ENCODE results near the gene POC1A.

POC1A gene

DNA sequence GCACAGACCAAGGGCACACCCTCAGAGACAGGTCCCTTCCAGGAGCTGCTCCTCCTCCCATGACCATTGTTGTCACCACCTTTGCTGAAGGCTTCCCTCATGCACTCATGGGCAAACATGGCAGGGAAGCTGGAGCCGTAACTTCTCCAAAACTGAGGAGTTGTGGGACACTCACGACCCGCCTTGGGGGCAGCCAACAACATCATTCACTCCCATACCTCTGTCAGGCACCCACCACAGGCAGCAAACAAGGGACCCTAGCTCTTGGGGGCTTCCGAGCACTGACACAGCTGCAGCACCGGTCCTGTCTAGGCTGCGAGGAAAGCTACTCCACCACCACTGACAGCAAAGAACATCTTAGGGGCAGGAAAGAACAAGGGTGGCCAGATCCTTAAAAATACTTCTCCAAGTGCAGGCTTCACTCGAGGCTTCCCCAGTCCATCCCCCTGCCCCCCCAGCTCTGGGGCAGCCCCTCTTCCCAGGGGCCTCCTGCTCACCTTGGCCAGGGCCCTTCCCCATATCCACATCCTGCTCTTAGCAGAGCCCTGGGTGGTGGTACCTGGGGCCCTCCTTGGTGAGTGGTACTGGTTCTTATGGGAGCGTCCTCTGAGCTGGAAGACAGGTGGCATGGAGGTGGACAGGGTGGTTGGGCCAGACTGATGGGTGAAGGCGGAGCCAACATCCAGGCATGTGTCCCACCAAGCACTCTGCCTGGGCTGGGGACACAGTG lies 69.8 kb downstream of the POC1A start:
- DNase-seq (ENCODE audit: low read depth): no peak

DNA sequence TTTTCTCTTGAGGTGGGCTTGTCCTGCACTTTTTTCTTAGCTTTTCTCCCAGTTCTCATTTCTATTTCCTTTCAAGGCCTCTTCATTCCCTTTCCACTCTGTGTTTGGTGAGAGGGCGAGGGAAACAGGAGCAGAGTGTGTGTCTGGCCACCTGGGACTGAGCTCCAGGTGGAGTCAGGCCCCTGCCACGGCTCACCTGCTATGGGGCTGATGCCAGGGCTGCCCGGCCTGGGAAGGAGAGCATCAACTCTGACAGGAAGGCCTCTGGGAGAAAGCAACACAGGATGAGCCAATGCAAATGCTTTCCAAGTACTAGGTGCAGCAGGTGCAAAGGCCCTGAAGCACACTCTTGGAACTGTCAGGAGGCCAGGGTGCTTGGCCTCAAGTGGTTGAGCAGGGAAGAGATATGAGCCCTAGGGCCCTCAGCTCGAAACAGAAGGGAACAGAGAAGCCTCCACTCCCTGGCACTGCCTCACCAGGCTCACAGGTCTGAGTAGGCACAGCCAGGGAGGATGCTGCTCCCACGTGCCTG lies 70.6 kb downstream of the POC1A start:
- DNase-seq (ENCODE audit: low read depth): no peak

DNA sequence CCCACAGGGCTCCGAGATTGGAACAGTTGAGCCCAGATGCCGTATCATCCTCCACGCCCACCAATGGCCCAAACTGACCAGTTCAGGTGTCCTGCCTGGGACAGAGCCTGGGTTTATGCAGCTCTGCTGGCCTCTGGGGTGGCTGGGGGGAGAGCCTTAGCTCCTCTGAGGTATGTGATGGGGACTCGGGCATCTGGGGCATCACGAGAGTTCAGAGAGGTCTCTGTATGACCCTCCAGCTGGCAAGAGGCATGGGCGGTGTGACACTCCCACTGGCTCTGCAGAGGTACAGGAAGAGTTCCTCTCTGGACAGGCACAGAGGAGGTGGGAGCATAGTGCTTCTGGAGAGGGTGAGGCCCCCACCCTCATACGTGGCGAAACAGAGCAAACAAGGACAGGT lies 71.3 kb downstream of the POC1A start:
- no peak for DNase-seq (ENCODE audit: low read depth)

DNA sequence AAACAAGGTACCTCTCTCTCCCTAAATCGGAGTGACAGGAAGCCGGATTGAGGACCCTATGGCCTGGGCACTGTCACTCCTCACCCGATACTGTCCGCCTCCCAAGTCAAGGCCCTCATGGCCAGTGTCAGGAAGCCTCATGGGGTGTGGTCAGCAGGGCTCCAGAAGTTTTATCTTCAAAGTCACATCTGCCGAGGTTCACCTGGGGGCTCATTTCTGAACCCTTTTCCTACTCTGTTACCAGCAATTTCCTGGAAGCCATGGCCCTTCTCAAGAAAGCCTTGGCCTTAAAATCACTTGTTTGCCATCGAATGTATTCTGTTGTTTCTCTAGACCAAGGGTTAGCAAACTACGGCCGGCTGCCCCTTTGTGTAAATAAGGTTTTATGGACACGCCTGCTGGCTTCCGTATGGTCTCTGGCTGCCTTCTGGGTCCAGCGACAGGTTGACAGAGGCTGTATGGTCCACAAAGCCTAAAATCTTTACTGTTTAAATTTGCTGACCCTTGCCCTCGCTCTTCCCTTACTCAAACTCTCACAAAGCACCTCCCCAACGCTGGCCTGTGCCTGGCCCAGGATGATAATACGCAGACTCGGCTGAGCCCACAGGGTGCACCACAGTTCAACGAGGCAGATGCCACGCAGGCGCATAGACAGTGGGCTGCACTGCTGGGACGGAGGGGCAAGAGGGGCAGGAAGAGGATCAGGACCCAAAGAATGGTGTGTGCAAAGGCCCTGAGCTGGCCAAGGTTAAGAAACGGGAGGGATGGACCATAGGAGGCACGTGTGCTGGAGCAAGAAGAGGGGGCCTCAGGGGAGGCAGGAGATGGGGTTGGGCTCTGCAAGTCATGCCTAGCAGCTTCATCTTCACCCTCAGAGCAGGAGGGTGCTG lies 73.1 kb downstream of the POC1A start:
- DNase-seq (ENCODE audit: low read depth): no peak

DNA sequence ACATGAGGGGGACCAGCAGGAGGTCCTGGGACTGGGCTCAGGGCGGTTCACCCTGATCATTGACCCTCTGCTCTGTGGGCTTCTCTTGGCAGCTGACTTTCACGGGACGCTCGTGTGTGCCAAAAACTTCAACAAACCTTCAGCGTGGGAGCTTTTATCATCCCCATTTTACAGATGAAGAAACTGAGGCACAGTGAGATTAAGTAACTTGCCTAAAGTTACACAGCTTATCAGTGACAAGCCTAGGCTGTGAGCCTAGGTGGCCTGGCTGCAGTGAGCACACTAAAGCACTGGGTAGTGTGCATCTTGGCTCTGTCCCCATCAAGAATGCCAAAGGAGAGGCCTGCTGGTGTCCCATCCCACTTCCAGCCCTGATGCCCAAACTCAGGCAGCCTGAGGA lies 74.3 kb downstream of the POC1A start:
- no peak for DNase-seq (ENCODE audit: low read depth)

DNA sequence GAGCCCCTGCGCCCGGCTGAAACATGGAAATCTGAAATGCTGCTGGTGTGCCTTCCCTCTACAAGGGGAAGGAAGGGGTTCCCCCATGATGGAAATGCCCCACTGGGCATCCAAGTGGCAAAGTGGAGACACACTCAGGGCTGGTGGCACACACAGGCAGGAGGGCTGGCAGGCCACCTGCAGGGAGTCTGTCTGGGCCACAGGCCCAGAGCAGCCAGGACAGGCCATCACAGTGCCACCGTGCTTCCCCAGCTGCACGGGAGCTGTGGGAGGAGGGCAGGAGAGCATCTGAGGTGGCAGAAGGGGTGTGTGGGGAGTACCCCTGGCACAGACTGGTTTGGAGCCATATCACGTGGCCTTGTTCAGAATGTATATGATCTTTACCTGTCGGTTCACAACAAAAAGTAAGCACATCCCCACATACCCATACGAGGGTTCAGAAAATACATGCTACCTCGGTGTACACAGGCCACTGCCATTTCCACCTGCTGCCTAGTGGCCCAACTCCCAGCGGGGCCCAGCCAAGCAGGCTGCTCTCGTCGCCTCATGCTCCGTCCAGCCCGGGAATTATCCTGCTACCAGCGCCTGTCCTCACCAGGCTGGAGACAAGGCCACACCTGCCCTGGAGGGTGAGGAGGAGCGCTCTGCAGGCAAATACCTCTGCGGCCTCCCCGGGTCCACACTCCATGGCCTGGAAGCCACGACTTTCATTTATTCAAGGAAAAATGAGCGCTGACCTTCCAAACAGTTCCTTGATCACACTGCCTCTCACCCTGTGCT lies 75.3 kb downstream of the POC1A start:
- no peak for DNase-seq (ENCODE audit: low read depth)

DNA sequence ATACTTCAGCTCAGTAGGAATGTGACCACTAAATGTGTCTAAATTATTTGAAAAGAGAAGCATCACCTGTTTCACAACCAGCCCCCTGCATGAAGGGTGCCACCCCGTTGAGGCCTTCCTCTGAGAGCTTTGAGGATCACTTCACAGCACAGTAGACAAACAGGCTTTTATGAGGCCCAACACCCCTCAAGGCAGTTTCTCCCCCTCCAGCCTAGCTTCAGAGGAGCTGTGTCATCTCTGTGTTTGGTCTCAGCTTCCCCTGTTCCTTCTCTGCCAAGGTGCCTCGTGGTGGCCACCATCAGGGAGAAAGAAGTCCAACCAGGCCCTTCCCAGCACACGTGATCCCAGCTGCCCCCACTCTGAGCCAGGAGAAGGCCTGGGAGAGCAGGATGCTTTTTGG lies 76.3 kb downstream of the POC1A start:
- no peak for DNase-seq (ENCODE audit: low read depth)

DNA sequence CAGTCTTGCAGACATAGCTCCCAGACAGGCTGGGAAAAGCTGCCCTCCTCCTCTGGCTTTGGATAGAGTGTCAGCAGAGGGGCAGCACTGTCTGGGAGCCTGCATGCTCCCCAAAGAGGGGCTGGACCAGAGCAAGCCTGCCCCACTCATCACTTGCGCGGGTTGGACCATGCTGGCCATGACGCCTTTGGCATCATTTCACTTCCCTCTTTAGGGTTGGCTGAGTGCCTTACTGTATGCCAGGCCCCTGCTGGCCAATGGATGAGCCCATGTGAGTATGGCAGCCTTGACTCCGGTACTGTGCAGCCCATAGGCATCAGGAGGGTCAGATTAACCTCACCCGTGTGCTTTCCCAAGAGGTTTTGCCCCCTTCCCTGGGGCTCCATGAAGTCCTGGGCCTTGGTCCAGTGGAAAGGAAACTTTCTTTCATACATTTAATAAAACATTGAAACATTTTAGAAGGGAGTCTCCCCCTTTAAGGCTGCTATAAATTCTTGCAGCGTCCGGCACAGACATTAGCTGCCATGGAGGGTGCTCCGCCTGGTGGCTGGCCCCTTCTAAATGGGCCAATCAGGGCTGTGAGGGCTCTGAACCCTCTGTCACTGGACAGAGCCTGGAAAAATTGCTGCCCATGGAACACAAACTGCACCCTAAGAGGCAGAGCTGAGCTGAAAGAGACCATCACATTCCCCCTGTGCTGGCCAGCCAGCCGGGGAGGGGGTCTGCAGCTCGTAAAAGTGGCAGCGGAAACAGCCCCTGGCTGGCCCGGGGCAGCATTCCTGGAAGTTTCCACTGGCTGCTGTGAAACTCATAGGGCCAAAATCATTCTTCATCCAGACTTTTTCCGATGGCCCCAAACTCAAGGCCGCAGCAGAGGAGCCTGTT lies 77.1 kb downstream of the POC1A start:
- DNase-seq (ENCODE audit: low read depth): no peak

DNA sequence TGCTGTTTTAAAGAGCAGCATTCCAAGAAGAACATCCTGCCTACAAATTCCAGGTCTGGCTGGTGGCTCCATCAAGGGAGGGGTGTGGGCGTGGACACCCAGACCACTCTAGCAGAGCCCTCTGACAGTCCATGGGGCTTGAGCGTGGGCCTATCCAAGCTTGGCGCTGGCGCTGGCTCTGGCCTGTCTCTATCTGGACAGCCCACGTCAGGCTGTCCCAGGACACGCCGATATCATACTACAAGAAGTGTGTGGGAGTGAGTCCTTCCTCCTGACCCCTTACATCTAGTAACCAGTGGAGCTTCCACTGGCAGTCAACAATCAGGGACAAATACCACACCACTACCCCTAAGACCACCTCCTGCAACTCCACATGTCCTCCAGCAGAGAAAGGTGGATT lies 80.7 kb downstream of the POC1A start:
- no peak for DNase-seq (ENCODE audit: low read depth)

DNA sequence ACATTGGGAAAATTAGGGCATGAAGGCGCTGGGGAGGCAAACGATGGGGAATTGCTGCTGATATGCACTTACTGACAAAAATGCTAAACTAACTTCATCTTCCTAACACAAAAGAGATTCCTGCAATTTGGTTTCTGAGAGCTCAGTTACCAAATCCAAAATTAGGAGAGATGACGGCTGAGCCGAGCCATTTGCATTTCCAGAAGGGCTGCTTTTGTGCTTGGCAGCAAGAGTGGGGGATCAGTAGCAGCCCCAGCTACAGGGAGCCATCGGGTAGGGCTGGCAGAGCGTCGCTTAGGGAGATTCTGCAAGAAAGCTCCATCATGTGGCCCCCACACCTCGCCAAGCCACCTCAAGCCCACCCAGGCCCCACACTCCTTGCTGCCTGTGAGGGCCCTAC lies 81.8 kb downstream of the POC1A start:
- DNase-seq (ENCODE audit: low read depth): no peak

DNA sequence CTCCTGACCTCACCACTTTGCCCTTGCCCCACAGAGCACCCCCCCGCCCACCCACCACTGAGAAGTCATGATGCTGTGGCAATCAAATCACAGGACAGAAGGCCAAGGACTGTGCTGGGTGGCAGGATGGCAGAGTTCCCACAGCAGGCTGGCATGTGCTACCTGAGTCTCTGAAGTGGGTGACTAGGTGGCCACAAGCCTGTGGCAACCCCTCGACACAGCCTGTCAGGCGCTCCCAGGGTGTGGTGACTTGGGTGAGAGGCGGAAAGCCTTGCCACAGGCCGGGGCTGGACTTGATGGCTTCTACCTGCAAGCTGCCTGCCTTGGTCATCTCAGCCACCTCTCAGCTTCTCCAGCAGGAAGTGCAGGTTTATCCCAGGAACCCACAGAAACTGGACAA lies 82.2 kb downstream of the POC1A start:
- DNase-seq (ENCODE audit: low read depth): no peak

DNA sequence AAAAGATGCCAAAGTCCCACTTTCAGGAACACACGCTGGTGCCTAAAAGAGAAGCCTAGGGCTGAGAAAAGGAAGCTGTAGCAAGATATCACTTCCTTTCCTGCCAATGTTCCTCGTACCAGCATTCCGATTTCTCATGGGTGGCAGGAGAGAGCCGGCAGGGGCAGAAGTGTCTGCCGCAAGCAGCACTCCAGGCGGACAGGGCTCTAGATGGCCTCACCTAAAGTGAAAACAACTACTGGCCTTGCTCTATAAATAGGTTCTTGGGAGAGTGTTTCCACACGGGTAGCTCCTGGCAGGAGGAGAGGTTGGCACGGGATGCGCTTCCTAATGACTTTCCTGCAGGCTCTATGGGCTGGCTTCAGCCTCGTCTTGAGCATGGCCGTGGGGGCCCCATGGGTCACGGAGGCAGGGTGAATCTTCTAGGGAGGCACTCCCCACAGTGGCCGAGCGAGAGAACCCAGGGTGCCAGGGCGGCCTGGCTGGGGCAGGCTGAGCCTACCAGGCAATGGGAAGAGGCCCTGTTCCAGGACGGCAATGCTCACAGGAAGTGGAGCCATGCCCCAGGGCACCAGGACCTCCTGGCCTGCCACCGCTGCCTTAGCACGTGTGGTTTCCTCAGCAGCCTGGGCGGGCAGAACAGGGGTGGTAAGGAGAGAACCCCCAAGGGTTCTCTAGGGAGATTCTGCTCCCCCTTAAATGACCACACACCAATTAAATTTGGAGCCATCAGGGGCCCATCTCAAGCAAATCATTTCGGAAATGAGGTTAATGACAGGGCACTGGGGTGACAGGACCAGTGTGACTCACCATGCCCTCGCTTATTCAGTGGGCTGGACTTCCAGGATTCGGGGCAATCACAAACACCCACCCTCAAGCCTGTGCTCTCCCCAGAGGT lies 83.2 kb downstream of the POC1A start:
- no peak for DNase-seq (ENCODE audit: low read depth)

DNA sequence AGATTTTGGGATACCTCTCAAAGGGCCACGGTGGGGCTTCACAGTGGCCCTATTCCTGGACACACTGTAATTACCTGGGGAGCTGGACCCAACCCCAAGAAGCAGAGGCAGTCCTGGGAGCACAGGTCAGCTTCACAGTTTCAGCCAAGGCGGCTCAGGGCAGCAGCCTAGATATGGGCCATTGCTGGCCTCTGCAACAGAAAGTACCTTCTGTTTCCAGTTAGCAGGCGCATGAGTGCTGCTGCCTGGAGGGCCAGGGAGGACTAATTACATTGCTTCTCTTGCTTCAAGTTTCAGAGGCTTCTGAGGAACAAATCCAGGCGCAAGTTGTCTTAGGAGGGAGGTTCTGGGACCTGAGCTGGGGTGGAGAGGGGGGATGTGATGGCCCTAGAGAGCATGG lies 84.4 kb downstream of the POC1A start:
- DNase-seq (ENCODE audit: low read depth): no peak

DNA sequence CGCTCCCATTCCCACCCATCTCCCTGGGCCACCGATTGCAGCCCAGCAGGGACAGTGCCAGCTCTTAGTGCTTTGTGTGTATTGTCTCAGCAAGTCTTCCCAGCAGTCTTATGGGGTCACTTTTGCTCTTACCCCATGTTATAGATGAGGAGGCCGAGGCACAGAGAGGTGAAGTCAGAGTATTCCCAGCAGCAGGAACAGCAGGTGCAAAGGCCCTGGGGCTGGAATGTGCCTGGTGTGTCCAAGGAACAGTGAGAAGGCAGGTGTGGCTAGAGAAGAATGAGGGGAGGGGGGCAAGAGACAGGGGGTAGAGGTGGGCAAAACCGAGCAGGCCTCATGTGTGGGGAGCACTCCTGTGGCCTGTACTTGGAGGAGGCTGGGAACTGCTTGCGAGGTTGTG lies 85.1 kb downstream of the POC1A start:
- no peak for DNase-seq (ENCODE audit: low read depth)

DNA sequence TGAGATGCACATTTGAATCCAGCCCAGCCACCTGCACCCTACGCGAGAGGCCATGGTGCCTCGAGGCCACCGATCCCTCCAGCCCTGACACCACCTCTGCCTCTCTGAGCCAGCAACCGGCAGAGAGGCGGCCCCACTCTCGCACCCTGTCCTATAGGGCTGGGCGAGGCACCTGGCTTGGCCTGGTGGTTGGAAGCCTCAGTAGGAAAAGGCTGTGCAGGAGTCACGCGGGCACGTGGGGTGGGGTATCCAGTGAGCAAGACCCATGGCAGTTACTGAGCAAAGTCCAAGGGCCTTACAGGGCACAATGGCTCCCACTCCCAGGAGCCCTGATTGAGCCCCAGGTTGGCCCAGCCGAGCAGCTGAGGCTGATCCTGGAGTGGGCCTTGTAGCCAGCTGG lies 85.5 kb downstream of the POC1A start:
- no peak for DNase-seq (ENCODE audit: low read depth)

DNA sequence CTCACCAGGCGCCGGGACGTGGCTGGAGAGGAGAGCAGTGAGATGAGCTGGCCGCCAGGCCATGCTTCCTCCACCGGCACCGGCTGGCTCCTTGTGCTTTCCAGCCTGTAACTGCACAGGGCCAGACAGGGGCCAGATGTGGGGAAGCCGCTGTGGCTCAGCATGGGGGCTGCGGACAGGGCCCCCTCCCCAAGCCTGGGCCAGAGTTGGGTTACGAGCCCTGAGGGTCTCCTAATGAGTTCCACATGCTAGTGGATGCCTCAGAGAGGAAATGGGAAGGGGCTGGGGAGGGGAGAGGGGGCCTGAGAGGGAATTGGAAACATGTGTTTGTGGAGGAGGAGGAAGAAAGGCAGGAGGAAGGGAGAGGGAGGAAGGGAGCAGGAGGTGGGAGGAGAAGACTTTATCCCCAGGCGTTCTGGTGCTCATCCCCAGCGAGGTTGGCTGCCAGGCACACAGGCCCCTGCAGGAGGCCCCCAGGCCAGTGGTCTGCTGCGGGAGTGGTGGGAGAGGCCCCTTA lies 86.1 kb downstream of the POC1A start:
- no peak for DNase-seq (ENCODE audit: low read depth)

DNA sequence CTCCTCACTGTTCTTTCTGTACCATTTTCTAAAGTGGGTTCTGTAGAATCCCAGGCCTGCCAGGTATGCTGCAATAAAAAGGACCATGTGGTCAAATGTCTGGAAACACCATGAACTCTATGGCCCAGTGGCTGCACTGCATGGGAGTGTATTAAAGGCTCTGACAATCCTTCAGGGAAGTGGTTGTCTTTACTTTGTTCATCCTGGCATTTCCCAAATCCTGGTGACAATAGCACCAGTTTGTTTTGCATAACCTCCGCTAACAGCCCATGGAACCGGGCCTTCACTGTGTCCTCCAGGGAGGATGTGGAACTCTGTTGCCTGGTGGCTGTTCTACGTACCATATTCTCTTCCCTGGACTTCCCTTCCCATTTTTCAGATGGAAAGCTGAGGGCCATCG lies 86.7 kb downstream of the POC1A start:
- no peak for DNase-seq (ENCODE audit: low read depth)

DNA sequence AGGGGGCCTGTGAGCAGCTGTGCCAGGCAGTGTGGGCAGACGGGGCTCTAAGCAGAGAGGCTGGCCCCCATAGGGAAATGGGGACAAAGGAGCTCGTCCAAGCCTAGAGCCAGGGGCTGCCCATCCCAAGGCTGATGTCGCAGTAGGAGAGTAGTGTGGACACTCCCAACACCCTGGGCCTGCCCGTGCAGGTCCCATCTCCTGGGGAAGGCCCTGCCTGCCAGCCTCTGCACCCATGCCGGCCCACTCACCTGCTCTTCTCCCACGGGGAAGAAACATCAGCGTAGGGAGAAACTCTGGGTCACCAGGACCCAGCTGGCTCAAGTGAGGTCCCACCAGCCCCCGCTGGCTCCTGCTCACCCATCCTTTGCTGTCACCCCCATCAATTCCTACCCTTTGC lies 87.2 kb downstream of the POC1A start:
- no peak for DNase-seq (ENCODE audit: low read depth)

DNA sequence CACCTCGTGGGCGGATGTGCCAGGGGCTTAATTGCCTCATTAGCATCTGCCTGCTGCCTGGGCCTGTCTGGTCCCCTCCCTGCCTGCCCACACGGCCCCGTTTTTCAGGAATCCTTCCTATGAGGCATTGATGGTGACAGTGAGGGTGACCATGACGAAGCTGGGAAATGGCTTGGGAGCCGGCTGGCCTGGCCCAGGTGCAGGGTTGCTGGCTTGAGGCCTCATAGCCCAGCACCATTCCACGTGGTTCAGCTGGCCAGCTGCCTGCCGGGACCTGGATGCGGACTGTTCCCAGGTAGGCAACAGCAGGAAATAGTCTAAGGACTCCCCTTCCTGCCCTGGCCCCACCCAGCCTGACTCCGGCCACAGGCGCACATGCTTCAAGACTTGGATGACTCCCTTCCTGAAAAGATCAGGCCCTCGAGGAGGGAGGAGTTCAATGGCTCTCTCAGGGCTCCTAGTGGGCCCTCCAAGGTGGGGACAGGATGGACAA lies 88.9 kb downstream of the POC1A start:
- DNase-seq (ENCODE audit: low read depth): no peak

DNA sequence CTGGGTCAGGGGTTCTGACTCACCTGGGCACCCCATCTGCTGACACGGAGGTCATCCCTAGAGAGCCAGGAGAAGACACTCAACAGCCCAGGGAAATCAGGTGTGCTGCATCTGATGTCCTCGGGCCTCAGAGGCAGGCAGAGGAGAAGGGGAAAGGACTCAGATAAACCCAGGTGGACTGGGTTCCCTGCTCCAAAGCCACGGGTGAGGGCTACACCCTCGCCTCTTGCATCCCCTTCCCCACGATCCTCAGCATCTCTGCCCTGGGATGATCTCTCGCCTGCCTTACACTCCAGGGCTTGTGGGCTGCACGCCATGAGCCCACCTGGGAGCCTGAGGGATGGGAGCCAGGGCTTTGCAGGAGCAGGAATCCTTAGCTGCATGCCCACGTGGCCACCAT lies 89.7 kb downstream of the POC1A start:
- DNase-seq (ENCODE audit: low read depth): no peak

All from stimulated activated CD8-positive, alpha-beta memory T cell treated with anti-CD3 and anti-CD28 coated beads, Interleukin-12 subunit alpha, Interleukin-12 subunit beta, amount 100 ng/mL, for 4 hours (primary cell).